LoVo (cell line): ENCODE measurements around the gene C20orf173.
A peak's percentile ranks its signal among the peaks of the same experiment; 100 is the strongest.
"Not testable (repeated sequence)": the region's sequence is repeated elsewhere in the genome, so short reads cannot be mapped to it uniquely, and the experiment has no call there.

Experiments
- DNase-seq: peaks from one replicate; pipeline ENCODE4 v3.0.0-alpha.2; 2016; ENCODE audit warnings: low spot score

C20orf173 gene, protein sequence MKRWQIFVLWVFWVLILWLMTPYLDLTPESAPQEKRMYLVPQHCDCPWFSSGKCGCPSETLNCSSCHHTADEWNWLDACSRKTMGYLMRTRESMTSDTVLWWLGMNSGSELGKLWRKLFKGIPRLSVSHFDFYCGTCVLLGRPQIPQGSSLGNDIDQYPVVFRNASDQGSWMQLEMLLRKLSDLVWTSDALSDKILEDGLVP

DNA sequence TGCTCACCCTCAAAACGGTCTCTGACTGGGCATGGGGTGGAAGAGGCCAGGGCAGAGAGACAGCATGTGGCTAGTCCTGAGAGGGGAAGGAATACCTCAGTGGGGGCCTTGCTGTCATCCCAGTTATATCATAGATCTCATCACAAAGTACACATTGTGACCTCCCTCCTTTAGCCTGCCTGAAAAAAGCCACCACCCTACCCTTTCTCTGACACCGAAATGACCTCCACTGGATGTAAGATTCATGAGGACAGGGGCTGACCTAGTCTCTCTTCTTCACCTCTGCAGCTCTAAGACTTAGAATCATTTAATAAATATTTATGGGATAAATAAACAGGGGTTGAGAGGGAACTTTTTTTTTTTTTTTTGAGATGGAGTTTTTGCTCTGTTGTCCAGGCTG lies at the start of gene C20orf173:
Gene C20orf173 (minus strand): TSS at position 101 of the 400 bp plus-strand sequence. CDS start 279 bp downstream, outside the sequence.
- DNase-seq = no peak

DNA sequence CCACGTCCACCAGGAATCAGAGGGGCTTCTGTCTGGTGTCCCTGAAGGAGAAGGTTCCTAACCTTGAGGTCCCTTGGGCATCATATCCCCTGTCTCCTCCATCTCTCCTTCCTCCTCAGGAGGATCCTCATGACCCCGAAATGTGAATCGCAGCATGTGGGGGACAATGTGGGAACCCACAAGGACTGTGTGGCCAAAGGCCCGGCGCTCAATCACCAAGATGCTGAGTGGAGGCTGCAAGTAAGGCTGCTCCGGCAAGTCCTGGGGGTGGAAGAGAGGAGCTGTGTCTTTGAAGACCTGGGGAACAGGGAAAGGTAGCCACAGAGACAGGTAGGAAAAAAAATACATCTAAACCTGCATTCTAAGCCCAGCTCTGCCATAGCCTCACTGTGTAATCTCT lies 49.7 kb upstream of the C20orf173 start:
- no peak for DNase-seq

DNA sequence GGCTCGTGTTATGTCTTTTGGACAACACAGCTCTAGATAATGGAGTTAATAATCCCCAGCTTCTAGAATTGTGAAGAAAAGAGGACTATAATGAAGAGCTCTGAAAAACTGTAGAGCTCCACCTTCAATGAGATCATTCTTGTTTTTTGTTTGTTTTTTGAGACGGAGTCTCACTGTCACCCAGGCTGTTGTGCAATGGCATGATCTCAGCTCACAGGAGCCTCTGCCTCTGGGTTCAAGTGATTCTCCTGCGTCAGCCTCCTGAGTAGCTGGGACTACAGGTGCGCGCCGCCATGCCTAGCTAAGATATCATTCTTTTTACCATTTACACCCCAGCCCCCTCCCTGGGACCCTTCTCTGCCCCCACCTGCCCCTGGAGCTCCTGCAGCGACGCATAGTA lies 49.0 kb upstream of the C20orf173 start:
- DNase-seq = no peak

DNA sequence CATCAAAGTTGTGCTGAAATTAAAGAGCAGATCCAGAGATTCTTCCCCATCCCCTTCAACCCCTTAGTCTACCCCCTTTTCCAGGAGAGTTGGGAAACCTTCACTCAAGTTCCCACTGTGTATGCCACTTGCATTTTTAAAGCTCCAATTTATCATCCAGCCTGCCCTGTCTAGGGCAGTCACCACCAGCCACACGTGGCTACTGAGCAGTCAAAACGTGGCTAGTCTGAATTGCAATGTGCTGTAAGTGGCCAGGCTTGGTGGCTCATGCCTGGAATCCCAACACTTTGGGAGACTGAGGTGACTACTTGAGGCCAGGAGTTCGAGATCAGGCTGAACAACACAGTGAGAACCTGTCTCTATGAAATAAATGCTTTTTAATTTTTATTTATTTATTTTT lies 47.4 kb upstream of the C20orf173 start:
- DNase-seq = no peak

GRCh38 chr20:35575958-35576357 lies 46.5 kb upstream of the C20orf173 start:
- DNase-seq = peak; percentile 85

GRCh38 chr20:35572838-35573237 lies 43.4 kb upstream of the C20orf173 start:
- DNase-seq = no peak

DNA sequence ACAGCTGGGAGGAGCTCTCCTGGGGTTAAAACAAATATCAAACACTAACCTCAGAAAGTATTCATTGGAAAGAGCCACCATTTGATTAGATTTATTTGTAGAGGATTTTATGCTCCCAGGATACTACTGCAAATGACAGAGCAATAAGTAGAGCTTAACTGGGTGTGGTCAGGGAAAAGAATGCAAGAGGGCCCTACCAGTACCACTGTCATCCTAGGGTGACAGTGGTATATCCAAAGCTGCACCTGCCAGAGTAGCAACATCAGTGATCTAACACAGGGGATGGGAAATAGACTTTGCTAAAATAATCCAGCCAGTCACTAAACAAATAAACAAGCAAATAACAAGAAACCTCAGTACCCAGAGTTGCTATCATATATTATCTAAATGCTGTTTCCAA lies 42.1 kb upstream of the C20orf173 start:
- no peak for DNase-seq

DNA sequence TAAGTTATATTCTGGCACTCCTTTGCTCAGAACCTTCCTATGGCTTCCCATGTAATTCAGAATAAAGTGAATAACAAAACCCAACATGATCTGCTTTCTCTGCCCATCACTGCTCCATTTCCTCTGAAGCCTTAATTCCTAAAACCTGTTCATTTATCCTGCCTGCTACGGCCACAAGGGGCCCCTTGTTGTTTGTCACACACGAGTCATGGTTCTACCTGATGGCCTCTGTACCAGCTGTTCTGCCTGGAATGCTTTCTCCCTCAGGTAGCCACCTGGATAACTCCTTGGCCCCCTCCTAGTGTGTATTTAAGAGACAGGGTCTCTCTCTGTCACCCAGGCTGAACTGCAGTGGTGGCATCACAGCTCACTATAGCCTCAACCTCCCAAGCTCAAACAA lies 39.2 kb upstream of the C20orf173 start:
- DNase-seq = peak; percentile 15

DNA sequence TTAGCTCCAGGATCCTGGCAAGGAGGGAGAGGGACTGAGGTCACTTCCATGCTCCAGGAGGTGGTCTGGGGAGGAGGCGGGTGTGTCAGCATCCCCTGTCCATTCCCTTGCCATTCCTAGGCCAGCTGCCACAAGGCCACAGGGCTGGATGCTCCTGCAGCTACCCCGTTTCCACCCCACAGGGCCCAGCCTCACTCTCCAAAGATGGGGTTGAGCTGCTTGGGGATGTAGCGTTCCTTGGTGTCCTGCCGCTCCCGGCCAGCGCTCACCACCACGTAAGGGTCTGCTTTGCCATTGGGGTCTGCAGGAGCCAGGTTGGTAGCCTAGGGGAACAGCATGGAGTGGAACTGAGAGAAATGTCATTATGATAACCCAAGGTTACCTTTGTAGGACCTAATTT lies 35.5 kb upstream of the C20orf173 start:
- DNase-seq = no peak

DNA sequence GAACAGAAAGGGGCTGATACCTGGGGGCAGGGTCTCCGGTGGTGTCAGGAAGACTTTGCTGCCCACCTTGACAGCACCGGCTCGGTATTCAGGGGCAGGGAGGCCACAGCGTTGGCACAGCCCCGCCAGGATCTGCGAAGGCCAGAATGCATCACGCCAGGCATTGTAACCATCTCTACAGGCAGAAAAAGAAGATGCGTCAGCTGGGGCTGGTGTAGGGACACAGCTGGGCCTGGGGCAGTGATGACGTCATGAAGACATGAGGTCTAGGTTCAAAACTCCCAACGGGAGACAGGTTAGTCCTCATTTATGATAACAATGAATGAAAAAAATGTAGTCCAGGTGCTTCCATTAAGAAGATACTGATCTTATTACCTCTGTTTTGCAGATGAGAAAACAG lies 34.4 kb upstream of the C20orf173 start:
- DNase-seq = no peak

DNA sequence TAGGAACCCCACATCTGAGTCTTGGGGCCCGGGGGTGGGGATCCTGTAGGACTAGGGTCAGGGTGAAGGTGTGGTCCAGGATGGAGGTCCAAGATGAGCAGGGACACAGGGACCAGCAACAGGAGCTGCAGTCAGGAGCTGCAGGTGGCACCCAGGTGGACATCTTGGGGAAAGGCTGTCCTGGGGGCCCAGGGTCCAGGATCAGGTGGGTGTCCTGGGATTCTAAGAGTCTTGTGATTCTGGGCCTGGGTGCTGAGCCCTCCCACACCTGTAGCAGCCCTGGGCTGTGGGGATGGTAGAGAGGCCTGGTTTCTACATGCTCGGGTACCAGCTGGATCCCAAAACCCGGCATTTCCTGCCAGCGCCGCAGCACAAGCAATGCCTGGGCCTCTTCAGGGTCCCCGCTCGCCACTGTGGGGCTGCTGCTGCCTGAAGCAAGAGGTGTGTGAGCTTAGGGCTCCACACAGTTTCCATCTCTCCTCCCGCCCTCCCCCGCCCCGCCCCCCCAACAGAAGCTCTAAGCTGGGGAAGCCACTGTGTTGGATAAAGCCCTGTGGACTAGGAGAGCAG lies 33.2 kb upstream of the C20orf173 start:
- no peak for DNase-seq

- no peak for DNase-seq
Observed at GRCh38 chr20:35561671-35562070, 32.2 kb upstream of the C20orf173 start.

- no peak for DNase-seq
Observed at GRCh38 chr20:35561268-35561667, 31.8 kb upstream of the C20orf173 start.

- no peak for DNase-seq
Observed at GRCh38 chr20:35560541-35560940, 31.1 kb upstream of the C20orf173 start.

- DNase-seq = no peak
Observed at GRCh38 chr20:35560105-35560511, 30.7 kb upstream of the C20orf173 start.

GRCh38 chr20:35559042-35559693 lies 29.7 kb upstream of the C20orf173 start:
- no peak for DNase-seq

- DNase-seq = no peak
Observed at GRCh38 chr20:35558451-35558850, 29.0 kb upstream of the C20orf173 start.

DNA sequence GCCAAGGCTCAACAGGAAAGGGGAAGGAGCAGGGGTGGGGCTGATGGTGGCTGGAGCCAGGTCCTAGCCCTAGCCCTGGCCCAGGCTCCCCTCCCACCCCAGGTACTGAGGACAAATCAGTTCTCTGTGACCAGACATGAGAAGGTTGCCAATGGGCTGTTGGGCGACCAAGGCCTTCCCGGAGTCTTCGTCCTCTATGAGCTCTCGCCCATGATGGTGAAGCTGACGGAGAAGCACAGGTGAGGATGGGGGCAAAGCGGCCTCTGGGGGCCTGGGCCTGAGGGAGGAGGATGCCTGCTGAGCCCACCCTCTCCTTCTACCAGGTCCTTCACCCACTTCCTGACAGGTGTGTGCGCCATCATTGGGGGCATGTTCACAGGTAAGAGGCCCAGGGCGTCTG lies 27.4 kb upstream of the C20orf173 start:
- DNase-seq = no peak

DNA sequence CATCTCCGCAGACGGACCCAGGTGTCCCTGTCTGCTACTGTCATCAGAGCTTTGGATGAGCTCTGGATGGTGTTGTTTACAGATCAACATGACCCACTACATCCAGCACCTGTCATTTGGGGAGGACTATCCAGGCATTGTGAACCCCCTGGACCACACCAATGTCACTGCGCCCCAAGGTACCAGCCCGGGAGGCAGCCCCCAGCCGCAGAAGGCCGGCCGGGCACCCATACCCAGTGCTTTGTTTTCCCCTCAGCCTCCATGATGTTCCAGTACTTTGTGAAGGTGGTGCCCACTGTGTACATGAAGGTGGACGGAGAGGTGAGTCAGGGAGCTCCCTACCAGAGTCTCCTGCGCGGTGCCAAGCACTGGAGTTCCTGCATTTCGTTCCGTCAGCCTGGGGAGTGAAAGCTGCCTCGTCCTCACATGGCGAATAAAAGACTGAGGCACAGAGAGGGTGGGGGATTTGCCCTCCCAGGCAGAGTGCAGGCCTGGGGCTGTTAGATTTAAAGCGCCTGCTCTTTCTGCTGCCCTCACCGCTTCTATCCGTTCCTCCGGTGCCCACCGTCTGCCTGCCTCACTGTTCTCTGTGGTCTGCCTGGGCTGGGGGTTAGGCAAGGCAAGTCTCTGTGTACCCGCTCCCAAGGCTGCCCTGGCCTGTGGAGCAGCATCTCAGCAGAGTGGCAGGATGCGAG lies 26.6 kb upstream of the C20orf173 start:
- no peak for DNase-seq

DNA sequence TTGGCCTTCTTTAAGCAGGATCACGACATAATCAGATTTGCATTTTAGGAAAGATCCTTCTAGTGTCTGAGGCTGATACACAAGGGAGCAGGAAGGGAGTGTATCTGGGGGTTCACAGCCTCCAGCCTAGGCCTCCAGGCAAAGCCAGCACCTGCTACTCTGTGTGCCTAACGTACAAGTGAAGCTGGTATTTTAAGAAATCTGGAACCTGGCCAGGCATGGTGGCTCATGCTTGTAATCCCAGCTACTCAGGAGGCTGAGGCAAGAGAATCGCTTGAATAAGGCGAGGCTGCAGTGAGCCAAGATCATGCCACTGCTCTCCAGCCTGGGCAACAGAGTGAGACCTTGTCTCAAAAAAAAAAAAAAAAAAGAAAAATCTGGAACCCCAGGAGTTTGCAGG lies 26.0 kb upstream of the C20orf173 start:
- not testable (repeated sequence) for DNase-seq

- DNase-seq = no peak
Observed at GRCh38 chr20:35552914-35553313, 23.5 kb upstream of the C20orf173 start.

GRCh38 chr20:35551503-35551902 lies 22.1 kb upstream of the C20orf173 start:
- DNase-seq = no peak

DNA sequence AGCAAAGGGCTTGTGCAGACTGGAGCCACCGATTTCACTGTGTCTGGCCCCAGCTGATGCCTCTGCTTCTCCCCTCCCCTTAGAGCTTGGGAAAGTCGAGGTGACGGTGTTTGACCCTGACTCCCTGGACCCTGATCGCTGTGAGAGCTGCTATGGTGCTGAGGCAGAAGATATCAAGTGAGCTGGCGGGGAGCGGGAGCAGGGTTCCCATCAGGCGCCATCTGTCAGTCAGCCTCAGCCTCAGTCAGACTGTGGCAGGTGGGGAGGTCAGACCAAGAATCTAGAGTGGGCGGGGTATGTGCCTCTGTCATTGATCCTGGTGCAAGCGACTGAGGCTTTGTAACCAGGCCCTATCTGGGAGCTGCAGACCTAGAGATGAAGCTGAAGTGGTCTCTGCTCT lies 17.9 kb upstream of the C20orf173 start:
- no peak for DNase-seq
